ENCODE measurements around the gene CRHR1. TPM values are rescaled to one million over a fixed set of nuclear protein-coding genes. Genes with fewer than 3 reads are reported as not detected.

The CRHR1 gene
- total RNA-seq, 3 donors from 2014 or later, result 1.6 to 2.8 TPM; not detected in 1

DNA sequence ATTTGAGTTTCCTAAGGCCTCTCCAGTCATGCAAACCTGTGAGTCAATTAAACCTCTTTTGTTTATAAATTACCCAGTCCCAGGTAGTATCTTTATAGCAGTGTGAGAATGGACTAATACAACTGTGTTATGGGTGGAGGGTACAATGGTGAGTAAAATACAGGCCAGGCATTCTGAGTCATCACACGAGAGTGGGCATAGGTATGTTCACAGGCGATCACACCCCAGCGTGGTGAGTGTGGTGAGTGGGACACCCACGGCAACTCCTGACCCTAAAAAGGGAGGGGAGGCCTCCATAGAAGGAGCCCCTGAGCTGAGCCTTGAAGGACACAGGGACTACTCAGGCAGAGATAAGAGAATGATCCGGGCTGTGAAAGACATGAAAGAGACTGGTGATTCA is 87.6 kb downstream of the CRHR1 start:
- H3K27ac ChIP-seq, result no peak overlapping the region
- no peaks in the 10 kb centered on the region for H3K36me3 ChIP-seq
- H3K4me3 ChIP-seq, result no peak overlapping the region
- no peak for TF ChIP-seq POLR2AphosphoS5 (IDR thresholded peaks at IDR 0.05)
- TF ChIP-seq, protein P1, sequence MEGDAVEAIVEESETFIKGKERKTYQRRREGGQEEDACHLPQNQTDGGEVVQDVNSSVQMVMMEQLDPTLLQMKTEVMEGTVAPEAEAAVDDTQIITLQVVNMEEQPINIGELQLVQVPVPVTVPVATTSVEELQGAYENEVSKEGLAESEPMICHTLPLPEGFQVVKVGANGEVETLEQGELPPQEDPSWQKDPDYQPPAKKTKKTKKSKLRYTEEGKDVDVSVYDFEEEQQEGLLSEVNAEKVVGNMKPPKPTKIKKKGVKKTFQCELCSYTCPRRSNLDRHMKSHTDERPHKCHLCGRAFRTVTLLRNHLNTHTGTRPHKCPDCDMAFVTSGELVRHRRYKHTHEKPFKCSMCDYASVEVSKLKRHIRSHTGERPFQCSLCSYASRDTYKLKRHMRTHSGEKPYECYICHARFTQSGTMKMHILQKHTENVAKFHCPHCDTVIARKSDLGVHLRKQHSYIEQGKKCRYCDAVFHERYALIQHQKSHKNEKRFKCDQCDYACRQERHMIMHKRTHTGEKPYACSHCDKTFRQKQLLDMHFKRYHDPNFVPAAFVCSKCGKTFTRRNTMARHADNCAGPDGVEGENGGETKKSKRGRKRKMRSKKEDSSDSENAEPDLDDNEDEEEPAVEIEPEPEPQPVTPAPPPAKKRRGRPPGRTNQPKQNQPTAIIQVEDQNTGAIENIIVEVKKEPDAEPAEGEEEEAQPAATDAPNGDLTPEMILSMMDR (IDR thresholded peaks at IDR 0.05), result no peak
- TF ChIP-seq POLR2A (IDR thresholded peaks at IDR 0.05), result no peak
- intact Hi-C loops (cut with DNase I; ENCODE audit: low total_unique reads), result no loop called here
- no peak for DNase-seq (ENCODE audit: low spot score in 2 of 2)
- H3K9me3 ChIP-seq, result no peaks in the 10 kb centered on the region
- H3K27me3 ChIP-seq, result peaks cover 0 to 3% of the 10 kb centered on the region in 2 donors
- H3K4me1 ChIP-seq, result no peaks in the 10 kb centered on the region

DNA sequence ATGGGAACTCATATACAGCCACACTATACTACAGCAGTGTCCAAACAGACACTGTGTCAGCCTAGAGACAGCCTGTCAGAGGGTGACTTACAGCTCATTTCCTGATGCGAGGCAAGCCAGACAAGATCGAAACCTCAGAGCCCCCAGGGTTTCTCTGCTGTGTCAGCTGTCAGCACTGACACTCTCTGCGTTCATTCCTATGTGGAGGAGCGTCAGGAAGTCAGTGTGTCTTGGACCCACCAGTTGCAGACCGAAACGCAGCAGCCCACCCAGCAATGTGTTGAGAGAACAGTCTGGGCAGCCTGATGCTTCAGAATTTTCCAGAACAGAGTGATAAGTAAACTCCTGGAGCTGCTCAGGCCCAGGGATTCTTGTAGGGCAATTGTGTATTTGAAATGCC is 89.6 kb downstream of the CRHR1 start:
- no peaks in the 10 kb centered on the region for H3K9me3 ChIP-seq
- H3K36me3 ChIP-seq, result no peaks in the 10 kb centered on the region
- H3K4me3 ChIP-seq, result no peak overlapping the region
- no peak for TF ChIP-seq POLR2AphosphoS5 (IDR thresholded peaks at IDR 0.05)
- no peak for TF ChIP-seq POLR2A (IDR thresholded peaks at IDR 0.05)
- TF ChIP-seq, protein P1 (IDR thresholded peaks at IDR 0.05), result no peak
- no peak overlapping the region for H3K27ac ChIP-seq
- no peaks in the 10 kb centered on the region for H3K4me1 ChIP-seq
- DNase-seq (ENCODE audit: low spot score in 2 of 2), result no peak
- intact Hi-C loops (cut with DNase I; ENCODE audit: low total_unique reads), result no loop called here
- H3K27me3 ChIP-seq, result peaks cover 0 to 3% of the 10 kb centered on the region in 2 donors

DNA sequence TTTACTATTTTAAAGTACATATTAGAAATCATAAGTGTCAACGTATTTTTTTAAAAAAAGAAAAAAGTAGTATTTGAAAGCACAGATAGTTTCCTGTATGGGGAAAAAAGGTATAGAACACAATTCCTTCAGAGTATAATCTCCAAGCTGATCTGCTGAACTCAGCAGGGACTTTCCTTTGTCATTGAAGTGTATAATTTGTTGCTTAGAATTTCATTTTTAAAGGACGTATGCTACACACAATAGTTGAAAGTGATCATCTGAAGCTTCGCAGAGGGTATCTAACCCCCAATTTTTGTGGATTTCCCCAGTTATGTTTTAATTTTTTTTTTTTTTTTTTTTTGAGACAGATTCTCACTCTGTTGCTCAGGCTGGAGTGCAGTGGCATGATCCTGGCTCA is 90.0 kb downstream of the CRHR1 start:
- TF ChIP-seq POLR2A (IDR thresholded peaks at IDR 0.05) (no peak), POLR2AphosphoS5 (IDR thresholded peaks at IDR 0.05) (no peak)
- TF ChIP-seq, protein P1 (IDR thresholded peaks at IDR 0.05), result no peak
- H3K36me3 ChIP-seq, result no peaks in the 10 kb centered on the region
- H3K27me3 ChIP-seq, result peaks cover 0 to 3% of the 10 kb centered on the region in 2 donors
- H3K4me1 ChIP-seq, result no peaks in the 10 kb centered on the region
- H3K9me3 ChIP-seq, result no peaks in the 10 kb centered on the region
- no peak overlapping the region for H3K4me3 ChIP-seq
- no peak overlapping the region for H3K27ac ChIP-seq
- no peak for DNase-seq (ENCODE audit: low spot score in 2 of 2)
- intact Hi-C loops (cut with DNase I; ENCODE audit: low total_unique reads), result no loop called here

DNA sequence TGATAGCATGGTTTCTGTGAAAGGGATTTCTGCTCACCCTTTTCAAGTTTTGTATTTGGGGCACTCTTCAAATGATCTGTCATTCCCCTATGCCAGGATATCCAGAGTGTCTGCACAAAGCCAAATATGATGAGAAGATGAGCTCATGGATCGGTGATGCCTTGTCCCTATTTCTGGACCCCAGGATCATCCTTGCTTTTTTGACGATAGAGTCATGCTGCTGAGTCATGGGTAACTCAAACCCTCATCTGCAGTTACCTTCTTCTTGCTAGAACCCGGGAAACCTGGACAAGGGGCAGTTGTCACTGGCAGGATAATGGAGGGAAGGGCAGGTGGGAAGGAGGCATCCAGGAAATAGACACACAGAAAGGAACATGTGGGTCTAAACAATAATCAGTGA is 92.4 kb downstream of the CRHR1 start:
- H3K4me1 ChIP-seq, result no peaks in the 10 kb centered on the region
- intact Hi-C loops (cut with DNase I; ENCODE audit: low total_unique reads), result no loop called here
- no peak overlapping the region for H3K27ac ChIP-seq
- H3K36me3 ChIP-seq, result no peaks in the 10 kb centered on the region
- H3K27me3 ChIP-seq, result peaks cover 0 to 3% of the 10 kb centered on the region in 2 donors
- no peak overlapping the region for H3K4me3 ChIP-seq
- TF ChIP-seq POLR2A (IDR thresholded peaks at IDR 0.05), result no peak
- TF ChIP-seq, protein P1 (IDR thresholded peaks at IDR 0.05), result no peak
- no peak for TF ChIP-seq POLR2AphosphoS5 (IDR thresholded peaks at IDR 0.05)
- DNase-seq (ENCODE audit: low spot score in 2 of 2), result no peak
- no peaks in the 10 kb centered on the region for H3K9me3 ChIP-seq

DNA sequence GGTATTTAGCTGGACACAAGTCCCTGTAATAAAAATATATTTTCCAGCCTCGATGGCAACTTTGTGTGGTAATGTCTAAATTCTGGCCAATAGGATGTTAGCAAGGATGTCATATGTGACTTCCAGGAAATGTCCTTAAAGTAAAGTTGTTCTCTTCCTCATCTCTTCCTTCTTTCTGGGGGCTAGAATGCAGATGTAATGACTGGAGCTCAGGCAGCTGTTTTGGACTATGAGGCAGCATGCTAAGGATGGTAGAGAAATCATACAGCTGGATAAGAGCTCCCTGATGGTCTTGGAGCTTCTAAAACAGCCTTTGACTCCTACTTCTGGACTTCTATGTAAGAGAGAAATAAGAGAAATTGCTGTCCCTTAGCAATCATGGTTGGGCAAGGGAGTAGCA is 93.3 kb downstream of the CRHR1 start:
- Histone ChIP-seq H3K36me3 (no peaks in the 10 kb centered on the region), H3K27ac (no peak overlapping the region), H3K4me3 (no peak overlapping the region), H3K27me3 (peaks cover 0 to 3% of the 10 kb centered on the region in 2 donors), H3K9me3 (no peaks in the 10 kb centered on the region), H3K4me1 (no peaks in the 10 kb centered on the region)
- TF ChIP-seq POLR2AphosphoS5 (IDR thresholded peaks at IDR 0.05) (no peak), POLR2A (IDR thresholded peaks at IDR 0.05) (no peak)
- TF ChIP-seq, protein P1 (IDR thresholded peaks at IDR 0.05), result no peak
- intact Hi-C loops (cut with DNase I; ENCODE audit: low total_unique reads), result no loop called here
- DNase-seq (ENCODE audit: low spot score in 2 of 2), result no peak
